Activated effector memory CD4-positive, alpha-beta T cell treated with Interleukin-2 at 50 U/mL for 16 hours (primary cell): ENCODE measurements around the gene RNF138.
"Not testable (repeated sequence)": the region's sequence is repeated elsewhere in the genome, so short reads cannot be mapped to it uniquely, and the experiment has no call there.

Experiments used
- DNase-seq: peaks from one replicate; pipeline ENCODE4 v3.0.0-alpha.2; 2020

RNF138 gene

GRCh38 chr18:32091724-32092421 lies at the start of gene RNF138:
Gene RNF138 (plus strand): TSS chr18:32091874. CDS start chr18:32092777, 903 bp downstream.
- peak; percentile 73 for DNase-seq

- DNase-seq, result no peak
Measured at GRCh38 chr18:32042337-32042736, 49.3 kb upstream of the RNF138 start.

GRCh38 chr18:32048507-32049091 lies 43.1 kb upstream of the RNF138 start:
- DNase-seq, result no peak

- peak; percentile 37 for DNase-seq
Measured at GRCh38 chr18:32049393-32050171, 42.1 kb upstream of the RNF138 start.

GRCh38 chr18:32056613-32057358 lies 34.9 kb upstream of the RNF138 start:
- DNase-seq, result no peak

- DNase-seq, result no peak
Measured at GRCh38 chr18:32057624-32058165, 34.0 kb upstream of the RNF138 start.

- DNase-seq, result no peak
Measured at GRCh38 chr18:32060026-32060425, 31.6 kb upstream of the RNF138 start.

- no peak for DNase-seq
Measured at GRCh38 chr18:32067375-32068167, 24.1 kb upstream of the RNF138 start.

GRCh38 chr18:32072321-32072720 lies 19.4 kb upstream of the RNF138 start:
- no peak for DNase-seq

GRCh38 chr18:32074206-32074605 lies 17.5 kb upstream of the RNF138 start:
- DNase-seq, result no peak

- no peak for DNase-seq
Measured at GRCh38 chr18:32078845-32079244, 12.8 kb upstream of the RNF138 start.

- no peak for DNase-seq
Measured at GRCh38 chr18:32081881-32082280, 9.8 kb upstream of the RNF138 start.

- DNase-seq, result no peak
Measured at GRCh38 chr18:32083781-32084180, 7.9 kb upstream of the RNF138 start.

GRCh38 chr18:32086881-32087280 lies 4.8 kb upstream of the RNF138 start:
- DNase-seq, result no peak

GRCh38 chr18:32090831-32091230 lies 843 bp upstream of the RNF138 start:
- DNase-seq, result not testable (repeated sequence)

- no peak for DNase-seq
Measured at GRCh38 chr18:32091325-32091723, 350 bp upstream of the RNF138 start.

GRCh38 chr18:32092422-32093101 lies 888 bp downstream of the RNF138 start:
- DNase-seq, result peak; percentile 100

- peak; percentile 27 for DNase-seq
Measured at GRCh38 chr18:32093102-32093511, 1.4 kb downstream of the RNF138 start.

- no peak for DNase-seq
Measured at GRCh38 chr18:32093523-32093922, 1.8 kb downstream of the RNF138 start.

- no peak for DNase-seq
Measured at GRCh38 chr18:32095192-32095899, 3.7 kb downstream of the RNF138 start.

GRCh38 chr18:32095900-32096229 lies 4.2 kb downstream of the RNF138 start:
- no peak for DNase-seq
